PC-3 (cell line): Measurements from ENCODE around the gene RIC1.

Experiments
- EZH2 ChIP-seq: fragments of 300-600 bp; sonication (generic); IDR thresholded peaks from one replicate; pipeline ENCODE4 v1.6.1; 2017; ENCODE audit warnings: antibody characterized with exemption, mild to moderate bottlenecking, low read length; ENCODE audit not compliant: unreplicated experiment
- EZH2phosphoT487 ChIP-seq: fragments of 300-600 bp; sonication (generic); IDR thresholded peaks from 2 replicates; pipeline ENCODE4 v1.6.1; 2018; ENCODE audit warnings: mild to moderate bottlenecking, antibody characterized with exemption, low read length, borderline replicate concordance
- TF ChIP-seq, protein P1 (sequence below): fragments of 300-600 bp; sonication (generic); conservative IDR thresholded peaks from 2 replicates; pipeline ENCODE4 v1.5.1; 2017; ENCODE audit warnings: antibody characterized with exemption, low read depth, mild to moderate bottlenecking, low read length

DNA sequence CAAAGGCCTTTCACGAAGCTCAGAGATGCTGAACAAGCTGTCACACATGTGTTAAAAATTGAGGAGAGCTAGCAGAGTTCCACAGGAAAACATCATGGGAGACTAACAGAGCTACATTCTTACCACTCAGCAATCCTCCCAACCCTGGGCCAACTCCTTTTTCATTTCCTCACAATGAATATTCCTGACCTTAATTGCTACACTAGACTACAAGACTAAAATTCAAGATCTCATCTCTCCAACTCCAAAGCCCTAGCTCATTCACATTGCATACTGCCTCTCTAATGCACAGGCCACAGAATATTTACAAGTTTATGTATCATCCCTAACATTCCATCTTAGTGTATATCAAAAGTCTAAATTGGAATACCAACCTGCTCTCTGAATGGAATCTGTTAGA is 182.8 kb downstream of the RIC1 start:
- TF ChIP-seq, protein P1, sequence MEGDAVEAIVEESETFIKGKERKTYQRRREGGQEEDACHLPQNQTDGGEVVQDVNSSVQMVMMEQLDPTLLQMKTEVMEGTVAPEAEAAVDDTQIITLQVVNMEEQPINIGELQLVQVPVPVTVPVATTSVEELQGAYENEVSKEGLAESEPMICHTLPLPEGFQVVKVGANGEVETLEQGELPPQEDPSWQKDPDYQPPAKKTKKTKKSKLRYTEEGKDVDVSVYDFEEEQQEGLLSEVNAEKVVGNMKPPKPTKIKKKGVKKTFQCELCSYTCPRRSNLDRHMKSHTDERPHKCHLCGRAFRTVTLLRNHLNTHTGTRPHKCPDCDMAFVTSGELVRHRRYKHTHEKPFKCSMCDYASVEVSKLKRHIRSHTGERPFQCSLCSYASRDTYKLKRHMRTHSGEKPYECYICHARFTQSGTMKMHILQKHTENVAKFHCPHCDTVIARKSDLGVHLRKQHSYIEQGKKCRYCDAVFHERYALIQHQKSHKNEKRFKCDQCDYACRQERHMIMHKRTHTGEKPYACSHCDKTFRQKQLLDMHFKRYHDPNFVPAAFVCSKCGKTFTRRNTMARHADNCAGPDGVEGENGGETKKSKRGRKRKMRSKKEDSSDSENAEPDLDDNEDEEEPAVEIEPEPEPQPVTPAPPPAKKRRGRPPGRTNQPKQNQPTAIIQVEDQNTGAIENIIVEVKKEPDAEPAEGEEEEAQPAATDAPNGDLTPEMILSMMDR, result no peak
- TF ChIP-seq EZH2, result no peak
- no peak for TF ChIP-seq EZH2phosphoT487
